ENCODE measurements around the gene KRT14.

The KRT14 gene

DNA sequence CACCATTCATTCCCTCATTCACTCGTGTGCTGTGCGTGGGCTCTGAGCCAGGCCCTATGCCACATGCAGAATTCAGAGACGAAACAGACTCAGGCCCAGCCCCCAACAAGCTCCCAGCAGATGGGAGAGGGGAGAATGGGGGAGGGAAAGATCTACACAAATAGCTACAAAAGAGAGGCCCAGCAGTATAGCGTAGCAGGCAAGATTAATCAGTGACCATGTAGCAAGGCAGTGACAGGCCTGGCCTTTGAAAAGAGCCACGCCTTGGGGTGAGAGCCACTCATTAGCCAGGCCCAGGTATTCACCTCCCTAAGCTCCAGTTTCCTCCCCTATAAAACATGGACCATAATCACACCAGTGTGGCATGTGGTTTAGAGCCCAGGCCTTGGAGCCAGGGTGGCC lies 42.2 kb downstream of the KRT14 start:
- TF ChIP-seq, protein P1, sequence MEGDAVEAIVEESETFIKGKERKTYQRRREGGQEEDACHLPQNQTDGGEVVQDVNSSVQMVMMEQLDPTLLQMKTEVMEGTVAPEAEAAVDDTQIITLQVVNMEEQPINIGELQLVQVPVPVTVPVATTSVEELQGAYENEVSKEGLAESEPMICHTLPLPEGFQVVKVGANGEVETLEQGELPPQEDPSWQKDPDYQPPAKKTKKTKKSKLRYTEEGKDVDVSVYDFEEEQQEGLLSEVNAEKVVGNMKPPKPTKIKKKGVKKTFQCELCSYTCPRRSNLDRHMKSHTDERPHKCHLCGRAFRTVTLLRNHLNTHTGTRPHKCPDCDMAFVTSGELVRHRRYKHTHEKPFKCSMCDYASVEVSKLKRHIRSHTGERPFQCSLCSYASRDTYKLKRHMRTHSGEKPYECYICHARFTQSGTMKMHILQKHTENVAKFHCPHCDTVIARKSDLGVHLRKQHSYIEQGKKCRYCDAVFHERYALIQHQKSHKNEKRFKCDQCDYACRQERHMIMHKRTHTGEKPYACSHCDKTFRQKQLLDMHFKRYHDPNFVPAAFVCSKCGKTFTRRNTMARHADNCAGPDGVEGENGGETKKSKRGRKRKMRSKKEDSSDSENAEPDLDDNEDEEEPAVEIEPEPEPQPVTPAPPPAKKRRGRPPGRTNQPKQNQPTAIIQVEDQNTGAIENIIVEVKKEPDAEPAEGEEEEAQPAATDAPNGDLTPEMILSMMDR (IDR thresholded peaks at IDR 0.05), result no peak

DNA sequence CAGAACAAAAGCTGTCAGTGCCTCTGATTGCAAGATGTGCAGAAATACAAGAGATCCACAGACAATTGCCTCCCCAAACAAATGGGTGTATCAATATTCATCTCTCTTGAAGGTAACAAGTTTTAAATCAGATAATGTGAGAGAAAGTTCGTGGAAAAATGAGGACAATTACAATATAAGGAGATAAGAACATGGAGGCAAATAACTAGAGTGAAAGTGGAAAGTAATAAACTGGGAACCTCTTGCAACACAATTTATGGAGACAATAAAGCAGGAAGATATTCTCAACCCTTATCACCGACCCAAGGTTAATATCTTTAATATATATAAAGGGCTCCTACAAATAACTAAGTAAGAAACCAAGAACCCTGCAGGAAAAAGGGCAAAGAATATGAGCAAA lies 44.3 kb downstream of the KRT14 start:
- TF ChIP-seq, protein P1 (IDR thresholded peaks at IDR 0.05), result no peak

DNA sequence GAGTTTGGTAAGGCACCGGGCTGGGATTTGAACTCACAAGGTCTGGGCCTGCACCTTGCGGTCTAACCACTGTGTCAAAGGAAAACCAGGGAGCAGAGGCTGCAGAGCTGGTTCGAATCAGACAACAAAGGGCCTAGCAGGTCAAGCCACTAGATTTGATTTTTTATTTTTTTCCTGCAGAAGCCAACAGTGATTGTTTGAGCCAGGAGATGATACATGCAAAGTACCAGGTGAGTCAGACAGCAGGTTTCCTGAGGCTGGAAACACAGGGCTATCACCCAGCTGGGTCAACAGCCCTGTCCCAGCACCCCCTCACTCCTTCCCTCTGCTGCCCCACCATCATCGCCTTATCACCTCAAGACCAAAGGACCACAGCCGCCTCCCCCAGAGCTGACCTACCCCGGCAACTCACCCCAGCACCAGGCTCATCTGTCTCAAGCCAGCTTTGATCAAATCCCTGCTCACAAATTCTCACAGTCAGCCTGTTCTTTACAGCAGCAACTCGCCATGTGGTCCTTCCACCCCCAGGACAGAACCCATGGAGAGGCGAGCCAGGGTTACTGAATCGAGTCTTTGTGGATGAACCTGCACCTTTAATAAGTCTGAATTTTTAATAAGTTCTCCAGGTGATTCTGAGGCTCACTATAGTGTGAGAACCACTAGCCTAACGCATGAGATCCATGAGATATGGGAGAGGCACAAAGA lies 45.6 kb downstream of the KRT14 start:
- TF ChIP-seq, protein P1 (IDR thresholded peaks at IDR 0.05), result no peak

DNA sequence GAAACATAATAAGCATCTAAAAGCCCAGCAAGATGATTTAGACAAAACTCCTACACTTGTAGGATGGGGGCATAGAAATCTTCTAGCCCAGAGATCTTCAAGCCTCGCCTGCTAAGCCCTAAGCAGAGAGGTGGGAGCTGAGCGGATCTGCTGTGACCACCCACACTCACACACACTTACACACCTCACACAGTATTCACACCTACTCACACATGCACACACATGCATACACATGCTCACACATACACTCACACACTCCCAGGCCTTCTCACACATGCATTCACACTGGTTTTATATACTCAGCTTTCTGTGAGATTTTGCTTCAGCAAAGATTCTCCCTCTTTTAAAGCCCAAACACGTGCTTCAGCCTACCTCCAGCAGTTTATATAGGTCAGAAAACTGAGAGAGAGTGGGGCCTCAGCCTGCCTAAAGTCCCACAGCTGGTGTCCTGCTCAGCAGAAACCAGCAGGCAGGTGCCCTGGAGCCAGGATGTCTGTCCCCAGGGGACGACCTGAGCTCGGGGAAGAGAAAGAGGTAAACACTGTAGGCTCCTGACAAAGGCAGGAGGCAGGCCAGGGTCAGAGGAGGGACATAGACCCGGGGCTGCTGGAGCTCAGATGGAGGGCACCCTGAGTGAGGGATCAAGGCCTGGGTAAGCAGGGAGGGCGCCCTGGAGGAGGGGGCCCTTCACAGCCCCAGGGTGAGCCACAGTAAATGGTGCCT lies 46.6 kb downstream of the KRT14 start:
- TF ChIP-seq, protein P1 (IDR thresholded peaks at IDR 0.05), result no peak

DNA sequence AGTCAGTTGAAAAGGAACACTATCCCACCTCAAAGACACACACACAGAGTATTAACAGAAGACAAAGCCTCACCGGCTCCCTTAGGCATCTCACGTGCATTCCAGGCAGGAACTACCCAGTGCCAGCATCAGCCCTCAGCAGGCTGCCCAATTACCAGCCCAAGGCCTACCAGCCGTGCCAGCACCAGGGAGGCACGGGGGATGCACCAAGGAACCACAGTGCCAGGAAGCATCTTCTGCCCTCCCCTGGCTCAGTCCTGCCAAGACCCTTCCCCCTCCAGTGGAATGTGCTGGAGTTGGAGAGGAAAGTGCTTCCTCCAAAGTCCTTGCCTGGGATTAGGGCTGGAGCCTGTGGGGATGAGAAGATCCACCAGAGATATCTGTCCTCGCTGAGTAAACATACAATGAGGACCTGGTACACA lies 47.6 kb downstream of the KRT14 start:
- TF ChIP-seq, protein P1 (IDR thresholded peaks at IDR 0.05), result no peak

DNA sequence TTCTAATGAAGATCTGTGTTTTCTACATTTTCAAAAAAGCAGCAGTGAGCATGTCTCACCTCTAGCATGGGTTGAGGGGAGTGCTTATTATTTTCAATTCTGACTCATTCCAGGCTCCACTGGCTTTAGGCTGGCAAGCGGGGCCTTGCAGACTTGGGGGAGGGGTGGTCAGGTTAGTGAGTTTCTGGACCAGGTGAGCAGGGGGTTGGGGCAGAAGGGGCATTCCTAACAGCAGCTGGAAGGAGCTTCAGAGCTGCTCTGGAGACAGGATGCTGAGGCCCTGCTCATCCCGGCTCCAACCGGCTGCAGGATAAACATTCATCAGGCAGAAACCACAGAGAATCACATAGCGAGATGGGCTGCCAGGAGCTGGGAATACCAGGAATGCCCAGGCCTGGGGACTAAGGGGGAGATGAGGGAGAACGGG lies 48.1 kb downstream of the KRT14 start:
- TF ChIP-seq, protein P1 (IDR thresholded peaks at IDR 0.05), result no peak

DNA sequence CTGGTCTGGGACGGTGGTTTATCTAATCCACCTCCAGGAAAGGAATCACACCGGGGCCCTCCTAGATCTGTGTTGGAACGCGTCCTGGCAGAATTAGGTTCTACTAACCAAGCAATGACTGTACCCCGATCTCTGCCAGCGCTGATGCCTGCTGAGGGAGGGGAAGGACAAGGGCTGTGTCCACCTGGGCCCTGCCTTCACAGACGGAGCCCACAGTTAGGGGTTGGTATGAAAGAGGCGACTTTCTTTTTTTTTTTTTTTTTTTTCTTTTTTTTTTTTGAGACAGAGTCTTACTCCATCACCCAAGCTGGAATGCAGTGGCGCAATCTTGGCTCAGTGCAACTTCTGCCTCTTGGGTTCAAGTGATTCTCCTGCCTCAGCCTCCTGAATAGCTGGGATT lies 48.7 kb downstream of the KRT14 start:
- TF ChIP-seq, protein P1 (IDR thresholded peaks at IDR 0.05), result no peak

Measured in LNCAP (cell line).